ENCODE measurements around the gene RPL5. TPM values are rescaled to one million over a fixed set of nuclear protein-coding genes. Genes with fewer than 3 reads are reported as not detected.

RPL5 gene
- total RNA-seq, 2 donors from 2014 or later: 647 to 909 TPM

DNA sequence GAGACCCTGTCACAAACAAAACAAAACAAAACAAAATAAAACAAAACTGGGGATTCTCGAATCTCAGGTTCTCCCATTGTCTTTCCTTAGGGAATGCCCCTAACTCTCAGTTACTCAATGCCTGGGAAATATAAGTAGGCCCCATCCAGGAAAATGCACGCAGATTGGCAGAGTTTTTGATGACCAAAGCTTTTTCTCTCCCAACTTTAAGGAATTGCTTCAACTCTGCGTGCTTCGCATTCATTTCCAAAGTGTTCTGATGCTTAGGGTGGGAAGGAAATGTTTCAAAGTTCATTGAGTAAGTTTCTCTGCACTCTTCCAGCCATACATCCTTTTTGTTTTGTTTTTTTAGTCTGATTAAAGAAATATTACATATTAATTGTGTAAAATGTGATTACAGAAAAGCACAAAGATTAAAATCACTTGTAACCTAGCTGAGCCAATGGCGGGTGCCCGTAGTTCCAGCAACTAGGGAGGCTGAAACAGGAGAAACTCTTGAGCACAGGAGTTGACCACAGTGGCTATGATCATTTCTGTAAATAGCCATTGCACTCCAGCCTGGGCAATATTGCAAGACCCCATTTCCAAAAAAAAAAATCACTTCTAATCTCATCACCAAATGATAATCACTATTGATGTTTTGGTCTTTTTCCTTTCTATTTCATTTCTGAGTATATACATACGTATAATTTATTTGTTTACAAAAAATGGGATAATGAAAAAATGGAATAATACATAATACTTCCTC lies 28.5 kb upstream of the RPL5 start:
- Mint-ChIP-seq H3K27ac (no peak overlapping the region), H3K4me3 (no peak overlapping the region), H3K4me1 (ENCODE audit: low read depth in 2 of 2) (peaks cover 0 to 2% of the 10 kb centered on the region in 2 donors), H3K27me3 (peaks cover 9 to 19% of the 10 kb centered on the region in 2 donors), H3K9me3 (no peaks in the 10 kb centered on the region), H3K36me3 (peaks cover 4% of the 10 kb centered on the region)
- ATAC-seq (no peak), DNase-seq (ENCODE audit: low spot score) (no peak)

DNA sequence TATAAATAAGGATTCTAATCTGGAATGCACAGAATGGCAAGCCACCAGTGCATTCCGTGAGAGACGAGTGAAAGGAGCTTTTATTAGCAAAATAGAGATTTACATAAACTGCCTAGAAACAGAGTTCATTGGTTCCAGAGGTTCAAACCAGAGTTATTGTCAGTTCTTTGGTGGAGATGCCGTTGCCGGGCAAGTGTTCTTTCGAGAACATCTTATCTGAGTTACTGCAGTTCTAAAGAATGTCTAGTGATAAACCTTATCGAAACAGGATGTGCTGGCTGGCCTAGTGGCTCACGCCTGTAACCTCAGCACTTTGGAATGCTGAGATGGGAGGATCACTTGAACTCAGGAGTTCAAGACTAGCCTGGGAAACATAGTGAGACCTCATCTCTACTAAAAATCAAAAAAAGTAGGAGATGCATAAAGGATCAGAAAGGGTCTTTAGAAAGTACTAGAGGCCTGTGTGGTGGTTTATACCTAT lies 27.1 kb upstream of the RPL5 start:
- H3K27me3 Mint-ChIP-seq: peaks cover 9 to 18% of the 10 kb centered on the region in 2 donors
- peak in 1 of 2 donors; percentile 51 for ATAC-seq
- H3K27ac Mint-ChIP-seq: no peak overlapping the region
- H3K36me3 Mint-ChIP-seq: peaks cover 4% of the 10 kb centered on the region
- no peak overlapping the region for H3K4me3 Mint-ChIP-seq
- H3K4me1 Mint-ChIP-seq (ENCODE audit: low read depth in 2 of 2): peaks cover 0 to 2% of the 10 kb centered on the region in 2 donors
- H3K9me3 Mint-ChIP-seq: no peaks in the 10 kb centered on the region
- no peak for DNase-seq (ENCODE audit: low spot score)

DNA sequence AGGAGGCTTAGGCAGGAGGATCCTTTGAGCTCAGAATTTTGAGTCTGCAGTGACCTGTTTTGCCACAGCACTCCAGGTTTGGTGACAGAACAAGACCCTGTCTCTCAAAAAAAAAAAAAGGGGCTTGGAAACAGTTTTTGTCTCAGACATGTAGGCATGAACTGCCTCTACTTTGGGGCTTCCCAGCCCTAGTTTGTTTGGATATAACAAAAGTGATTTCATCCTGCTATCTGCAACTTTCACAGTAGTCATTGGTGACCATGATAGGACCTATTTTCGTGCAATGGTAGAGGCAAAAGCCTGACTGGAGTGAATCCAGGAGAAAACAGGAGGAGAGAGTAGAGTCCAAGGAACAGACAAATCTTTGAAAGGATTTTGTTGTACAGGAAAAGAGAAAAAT lies 26.6 kb upstream of the RPL5 start:
- Mint-ChIP-seq H3K27me3 (peaks cover 10 to 19% of the 10 kb centered on the region in 2 donors), H3K4me3 (no peak overlapping the region), H3K36me3 (peaks cover 4% of the 10 kb centered on the region), H3K27ac (no peak overlapping the region), H3K4me1 (ENCODE audit: low read depth in 2 of 2) (peaks cover 0 to 2% of the 10 kb centered on the region in 2 donors), H3K9me3 (no peaks in the 10 kb centered on the region)
- no peak for ATAC-seq
- DNase-seq (ENCODE audit: low spot score): no peak

DNA sequence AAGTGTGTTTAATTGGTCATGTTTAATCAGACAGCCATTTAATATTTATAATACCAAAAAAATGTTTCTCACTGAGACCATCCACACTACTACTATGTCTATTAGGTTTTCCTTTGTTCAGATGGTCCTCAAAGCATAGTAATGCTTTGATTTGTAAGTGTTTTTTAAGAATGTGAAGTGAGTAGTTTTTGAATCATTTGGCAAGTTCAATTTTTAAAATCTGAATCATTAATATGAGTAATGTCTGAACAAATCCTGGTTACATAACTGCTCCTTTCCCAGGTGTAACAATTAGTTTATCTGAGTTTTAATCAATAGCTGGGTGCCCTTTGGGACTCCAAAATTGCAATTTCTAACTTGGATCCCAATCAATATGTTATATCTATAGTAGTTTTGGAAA lies 23.5 kb upstream of the RPL5 start:
- Mint-ChIP-seq H3K36me3 (peaks cover 4% of the 10 kb centered on the region), H3K9me3 (no peaks in the 10 kb centered on the region), H3K4me3 (no peak overlapping the region), H3K4me1 (ENCODE audit: low read depth in 2 of 2) (peaks cover 0 to 2% of the 10 kb centered on the region in 2 donors), H3K27me3 (peaks cover 23 to 39% of the 10 kb centered on the region in 2 donors), H3K27ac (no peak overlapping the region)
- ATAC-seq (no peak), DNase-seq (ENCODE audit: low spot score) (no peak)

DNA sequence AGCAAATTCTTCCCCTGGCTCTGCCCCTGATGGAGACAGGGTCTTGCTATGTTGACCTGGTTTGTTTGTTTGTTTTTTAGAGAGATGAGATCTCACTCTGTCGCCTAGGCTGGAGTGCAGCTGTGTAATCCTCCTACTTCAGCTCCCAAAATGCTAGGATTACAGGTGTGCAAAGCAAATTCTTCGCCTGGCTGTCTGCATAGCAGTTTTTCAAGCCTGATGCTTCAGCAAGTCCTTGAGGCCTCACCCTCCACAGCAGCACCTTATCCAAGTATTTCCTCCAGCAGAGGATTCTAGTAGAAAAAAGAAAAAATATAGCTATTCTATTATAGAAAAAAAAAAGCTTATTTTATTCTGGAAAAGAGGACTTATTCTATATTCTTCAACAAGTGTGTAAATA lies 15.1 kb upstream of the RPL5 start:
- DNase-seq (ENCODE audit: low spot score): no peak
- Mint-ChIP-seq H3K27me3 (peaks cover 37 to 42% of the 10 kb centered on the region in 2 donors), H3K36me3 (no peaks in the 10 kb centered on the region), H3K9me3 (no peaks in the 10 kb centered on the region), H3K4me1 (ENCODE audit: low read depth in 2 of 2) (no peaks in the 10 kb centered on the region), H3K27ac (no peak overlapping the region), H3K4me3 (no peak overlapping the region)
- no peak for ATAC-seq

GRCh38 chr1:92817137-92817697 lies 14.6 kb upstream of the RPL5 start:
- H3K4me1 Mint-ChIP-seq (ENCODE audit: low read depth in 2 of 2): no peaks in the 10 kb centered on the region
- ATAC-seq: no peak
- no peaks in the 10 kb centered on the region for H3K9me3 Mint-ChIP-seq
- H3K36me3 Mint-ChIP-seq: no peaks in the 10 kb centered on the region
- no peak for DNase-seq (ENCODE audit: low spot score)
- H3K27me3 Mint-ChIP-seq: peaks cover 34 to 38% of the 10 kb centered on the region in 2 donors
- H3K27ac Mint-ChIP-seq: no peak overlapping the region
- H3K4me3 Mint-ChIP-seq: no peak overlapping the region

- H3K4me1 Mint-ChIP-seq (ENCODE audit: low read depth in 2 of 2): no peaks in the 10 kb centered on the region
- no peaks in the 10 kb centered on the region for H3K9me3 Mint-ChIP-seq
- peaks cover 30 to 31% of the 10 kb centered on the region in 2 donors for H3K27me3 Mint-ChIP-seq
- no peaks in the 10 kb centered on the region for H3K36me3 Mint-ChIP-seq
- no peak for ATAC-seq
- H3K27ac Mint-ChIP-seq: no peak overlapping the region
- no peak overlapping the region for H3K4me3 Mint-ChIP-seq
- DNase-seq (ENCODE audit: low spot score): no peak
These were observed 13.7 kb upstream of the RPL5 start for GRCh38 chr1:92817986-92818764.

DNA sequence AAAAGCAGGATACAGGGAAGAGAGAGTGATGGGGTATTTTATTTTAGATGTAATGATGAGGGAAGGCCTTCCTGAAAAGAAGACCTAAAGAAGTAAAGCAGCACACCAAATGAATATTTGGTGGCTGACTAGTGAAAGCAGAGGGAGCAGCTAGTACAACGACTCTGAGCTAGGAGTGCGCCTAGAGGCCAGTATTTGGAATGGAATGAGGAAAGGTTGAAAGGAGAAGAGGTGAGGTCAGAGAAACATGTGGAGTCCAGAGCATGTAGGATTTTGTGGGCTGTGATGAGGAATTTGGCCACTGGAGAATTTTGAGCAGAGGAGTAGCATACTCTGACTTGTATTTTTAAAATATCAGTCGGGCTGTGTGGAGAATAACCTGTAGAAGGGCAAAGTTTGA lies 11.8 kb upstream of the RPL5 start:
- Mint-ChIP-seq H3K9me3 (no peaks in the 10 kb centered on the region), H3K4me3 (no peak overlapping the region), H3K27me3 (peaks cover 18 to 22% of the 10 kb centered on the region in 2 donors), H3K4me1 (ENCODE audit: low read depth in 2 of 2) (no peaks in the 10 kb centered on the region), H3K36me3 (no peaks in the 10 kb centered on the region), H3K27ac (no peak overlapping the region)
- no peak for ATAC-seq
- DNase-seq (ENCODE audit: low spot score): no peak

DNA sequence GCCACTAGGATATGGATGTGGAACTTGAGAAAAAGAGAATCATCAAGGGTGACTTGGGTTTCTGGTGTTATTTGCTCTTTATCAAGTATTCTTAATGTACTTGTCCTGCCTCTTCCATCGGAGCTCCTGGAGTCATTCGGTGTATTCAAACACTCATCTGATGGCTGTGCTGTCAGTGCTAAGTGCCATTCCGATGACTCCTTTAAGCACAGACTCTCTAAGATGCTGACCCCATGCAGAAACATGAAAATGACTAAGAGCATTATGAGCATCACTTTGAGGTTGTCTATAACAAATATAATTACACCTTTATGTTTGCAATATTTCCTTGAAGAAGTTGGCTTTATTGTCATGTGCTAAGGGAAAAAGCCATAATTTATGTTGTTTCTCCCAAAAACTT lies 11.3 kb upstream of the RPL5 start:
- no peaks in the 10 kb centered on the region for H3K9me3 Mint-ChIP-seq
- DNase-seq (ENCODE audit: low spot score) (no peak), ATAC-seq (no peak)
- H3K27me3 Mint-ChIP-seq: peaks cover 18 to 21% of the 10 kb centered on the region in 2 donors
- no peak overlapping the region for H3K27ac Mint-ChIP-seq
- H3K4me3 Mint-ChIP-seq: no peak overlapping the region
- H3K4me1 Mint-ChIP-seq (ENCODE audit: low read depth in 2 of 2): no peaks in the 10 kb centered on the region
- H3K36me3 Mint-ChIP-seq: no peaks in the 10 kb centered on the region

DNA sequence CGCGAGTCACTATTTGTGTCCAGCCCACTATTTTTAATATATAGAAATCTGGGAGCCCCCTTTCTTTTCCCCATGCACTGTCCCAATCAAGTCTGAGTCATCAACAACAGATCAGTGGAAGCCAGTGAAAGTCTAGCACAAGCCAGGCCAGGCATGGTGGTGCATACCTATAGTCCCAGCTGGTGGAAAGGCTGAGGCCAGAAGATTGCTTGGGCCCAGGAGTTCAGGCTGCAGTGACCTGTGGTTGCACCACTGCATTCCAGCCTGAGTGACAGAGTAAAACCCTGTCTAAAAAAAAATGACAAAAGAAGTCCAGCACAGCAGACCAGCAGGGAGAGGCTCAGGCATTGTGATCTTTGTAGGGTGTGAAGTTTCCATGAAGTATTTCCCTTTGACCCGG lies 9.0 kb upstream of the RPL5 start:
- Mint-ChIP-seq H3K27me3 (peaks cover 7 to 9% of the 10 kb centered on the region in 2 donors), H3K4me1 (ENCODE audit: low read depth in 2 of 2) (no peaks in the 10 kb centered on the region), H3K9me3 (no peaks in the 10 kb centered on the region), H3K27ac (no peak overlapping the region), H3K4me3 (no peak overlapping the region), H3K36me3 (no peaks in the 10 kb centered on the region)
- ATAC-seq (no peak), DNase-seq (ENCODE audit: low spot score) (no peak)

DNA sequence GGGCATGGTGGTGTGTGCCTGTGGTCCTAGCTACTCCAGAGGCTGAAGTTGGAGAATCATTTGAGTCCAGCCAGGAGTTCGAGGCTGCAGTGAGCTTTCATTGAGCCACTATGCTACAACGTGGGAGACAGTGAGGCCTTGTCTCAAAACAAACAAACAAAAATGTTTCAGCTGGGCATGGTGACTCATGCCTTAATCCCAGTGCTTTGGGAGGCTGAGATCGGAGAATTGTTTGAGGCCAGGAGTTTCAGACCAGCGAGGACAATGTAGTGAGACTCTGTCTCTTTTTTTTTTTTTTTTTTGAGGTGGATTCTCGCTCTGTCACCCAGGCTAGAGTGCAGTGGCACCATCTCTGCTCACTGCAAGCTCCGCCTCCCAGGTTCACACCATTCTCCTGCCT lies 5.0 kb upstream of the RPL5 start:
- ATAC-seq: no peak
- H3K4me3 Mint-ChIP-seq: no peak overlapping the region
- no peak overlapping the region for H3K27ac Mint-ChIP-seq
- H3K36me3 Mint-ChIP-seq: no peaks in the 10 kb centered on the region
- peaks cover under 1 to 1% of the 10 kb centered on the region in 2 donors for H3K4me1 Mint-ChIP-seq (ENCODE audit: low read depth in 2 of 2)
- DNase-seq (ENCODE audit: low spot score): no peak
- no peaks in the 10 kb centered on the region for H3K9me3 Mint-ChIP-seq
- peaks cover 0 to 2% of the 10 kb centered on the region in 2 donors for H3K27me3 Mint-ChIP-seq

- Mint-ChIP-seq H3K4me3 (peak overlapping the region; percentile 96), H3K9me3 (no peaks in the 10 kb centered on the region), H3K27ac (peak overlapping the region; percentile 99 to 100), H3K27me3 (no peaks in the 10 kb centered on the region), H3K4me1 (ENCODE audit: low read depth in 2 of 2) (peaks cover 38 to 47% of the 10 kb centered on the region in 2 donors), H3K36me3 (peaks cover 39% of the 10 kb centered on the region)
- no peak for ATAC-seq
- no peak for DNase-seq (ENCODE audit: low spot score)
These were observed 475 bp upstream of the RPL5 start for GRCh38 chr1:92831368-92831761.

DNA sequence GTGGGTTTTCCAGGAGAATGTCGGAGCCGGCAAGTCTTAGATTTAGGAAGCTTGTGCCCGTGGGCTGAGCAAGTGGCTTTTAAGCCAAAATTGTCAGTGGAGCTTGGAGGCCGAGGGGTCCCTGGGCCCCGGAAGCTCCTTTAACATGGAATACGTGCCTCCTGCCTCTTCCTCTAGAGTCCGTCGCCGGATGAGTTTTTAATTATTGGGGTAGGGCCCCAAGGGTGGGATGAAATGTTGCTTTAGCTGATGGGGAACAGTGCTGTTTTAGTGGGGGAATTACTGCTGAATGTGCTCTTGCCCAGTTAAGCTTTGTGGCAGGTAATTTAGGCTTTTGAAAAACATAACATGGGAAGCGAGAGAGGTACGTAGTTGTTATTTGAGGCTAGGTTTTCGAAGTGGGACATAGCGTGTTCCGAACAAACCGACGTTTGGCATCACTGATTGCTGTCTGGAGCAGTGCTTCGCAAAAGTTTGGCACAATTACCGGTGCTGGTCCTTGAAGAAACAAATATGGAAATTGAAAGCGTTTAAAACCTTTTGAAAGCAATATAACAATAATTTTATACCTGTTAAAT lies 786 bp downstream of the RPL5 start:
- Mint-ChIP-seq H3K9me3 (no peaks in the 10 kb centered on the region), H3K4me1 (ENCODE audit: low read depth in 2 of 2) (peaks cover 46 to 56% of the 10 kb centered on the region in 2 donors), H3K4me3 (peak overlapping the region; percentile 96), H3K27ac (peak overlapping the region; percentile 99 to 100), H3K27me3 (no peaks in the 10 kb centered on the region), H3K36me3 (peaks cover 46% of the 10 kb centered on the region)
- no peak for DNase-seq (ENCODE audit: low spot score)
- ATAC-seq: no peak
